ENCODE data around the gene CWC25. TPM values are rescaled to one million over a fixed set of nuclear protein-coding genes. Genes with fewer than 3 reads are reported as not detected.

CWC25 gene
- polyA plus RNA-seq, 4 donors, result 12.6 to 61.1 (median 32.6) TPM

GRCh38 chr17:38783227-38783626, 41.9 kb downstream of the CWC25 start:
- DNase-seq (no peak), FAIRE-seq (no peak)
- H3K9me3 ChIP-seq (ENCODE audit: control insufficient read depth in 2 of 2, insufficient read depth in 1 of 2, low read depth in 1 of 2, low read length in 1 of 2), result no peaks in the 10 kb centered on the region
- H3K4me1 ChIP-seq (ENCODE audit: control insufficient read depth in 3 of 3, insufficient read depth in 2 of 3, low read depth in 1 of 3, low read length in 2 of 3), result no peaks in the 10 kb centered on the region
- H3K27me3 ChIP-seq (ENCODE audit: control insufficient read depth in 3 of 3, insufficient read depth in 3 of 3, low read length in 3 of 3), result no peaks in the 10 kb centered on the region
- no peak overlapping the region for H3K27ac ChIP-seq (ENCODE audit: low read depth in 1 of 3, low read length in 2 of 3)
- peaks cover 9 to 85% (median 15%) of the 10 kb centered on the region in 3 donors for H3K36me3 ChIP-seq (ENCODE audit: control insufficient read depth in 3 of 3, insufficient read depth in 2 of 3, low read depth in 1 of 3, low read length in 3 of 3)
- 88 to 92% (median 92%) methylated on average over 3 of the region's 3 CpGs for WGBS, 3 donors
- H3K4me3 ChIP-seq (ENCODE audit: low read depth in 1 of 3, low read length in 3 of 3), result no peak overlapping the region

GRCh38 chr17:38779965-38780752, 45.0 kb downstream of the CWC25 start:
- WGBS, 3 donors, result 92 to 93% (median 93%) methylated on average over 23 of the region's 23 CpGs
- peaks cover 15 to 94% (median 19%) of the 10 kb centered on the region in 3 donors for H3K36me3 ChIP-seq (ENCODE audit: control insufficient read depth in 3 of 3, insufficient read depth in 2 of 3, low read depth in 1 of 3, low read length in 3 of 3)
- no peak overlapping the region for H3K27ac ChIP-seq (ENCODE audit: low read depth in 1 of 3, low read length in 2 of 3)
- H3K4me1 ChIP-seq (ENCODE audit: control insufficient read depth in 3 of 3, insufficient read depth in 2 of 3, low read depth in 1 of 3, low read length in 2 of 3), result no peaks in the 10 kb centered on the region
- no peaks in the 10 kb centered on the region for H3K9me3 ChIP-seq (ENCODE audit: control insufficient read depth in 2 of 2, insufficient read depth in 1 of 2, low read depth in 1 of 2, low read length in 1 of 2)
- H3K27me3 ChIP-seq (ENCODE audit: control insufficient read depth in 3 of 3, insufficient read depth in 3 of 3, low read length in 3 of 3), result no peaks in the 10 kb centered on the region
- FAIRE-seq, result no peak
- no peak for DNase-seq
- no peak overlapping the region for H3K4me3 ChIP-seq (ENCODE audit: low read depth in 1 of 3, low read length in 3 of 3)

DNA sequence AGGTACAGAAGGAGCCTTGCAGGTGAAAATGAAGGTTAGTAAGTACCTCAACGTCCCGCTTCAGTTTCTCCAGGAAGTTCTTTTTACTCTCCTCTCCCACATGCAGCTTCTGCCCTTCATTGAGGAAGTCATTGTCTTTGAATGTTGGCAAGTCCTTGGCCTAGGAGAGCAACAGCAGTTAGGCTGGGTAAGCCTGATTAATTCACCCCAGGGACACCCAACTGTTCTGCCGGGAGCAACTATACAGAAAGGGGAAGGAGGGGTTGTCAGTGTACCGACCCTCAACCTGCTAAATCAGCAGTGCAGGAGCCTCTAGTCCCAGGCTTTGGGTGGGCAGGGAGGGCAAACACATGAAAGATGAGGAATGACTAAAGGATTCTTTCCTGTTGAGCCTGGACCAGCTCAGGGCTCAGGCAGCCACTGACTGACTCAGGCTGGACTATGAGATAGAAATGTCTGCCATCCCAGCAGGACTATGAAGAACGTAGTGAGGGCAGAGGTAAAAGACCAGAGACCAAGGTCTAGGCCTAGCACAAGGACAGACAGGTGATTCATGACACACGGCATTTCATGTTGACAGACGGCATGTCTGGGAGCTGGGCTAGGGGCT, 47.4 kb downstream of the CWC25 start:
- DNase-seq (no peak), FAIRE-seq (no peak)
- Histone ChIP-seq H3K4me3 (ENCODE audit: low read depth in 1 of 3, low read length in 3 of 3) (no peak overlapping the region), H3K4me1 (ENCODE audit: control insufficient read depth in 3 of 3, insufficient read depth in 2 of 3, low read depth in 1 of 3, low read length in 2 of 3) (no peaks in the 10 kb centered on the region), H3K36me3 (ENCODE audit: control insufficient read depth in 3 of 3, insufficient read depth in 2 of 3, low read depth in 1 of 3, low read length in 3 of 3) (peaks cover 11 to 89% (median 16%) of the 10 kb centered on the region in 3 donors), H3K9me3 (ENCODE audit: control insufficient read depth in 2 of 2, insufficient read depth in 1 of 2, low read depth in 1 of 2, low read length in 1 of 2) (no peaks in the 10 kb centered on the region), H3K27ac (ENCODE audit: low read depth in 1 of 3, low read length in 2 of 3) (no peak overlapping the region), H3K27me3 (ENCODE audit: control insufficient read depth in 3 of 3, insufficient read depth in 3 of 3, low read length in 3 of 3) (no peaks in the 10 kb centered on the region)
- WGBS, 3 donors, result 75 to 87% (median 76%) methylated on average over 7 of the region's 7 CpGs

DNA sequence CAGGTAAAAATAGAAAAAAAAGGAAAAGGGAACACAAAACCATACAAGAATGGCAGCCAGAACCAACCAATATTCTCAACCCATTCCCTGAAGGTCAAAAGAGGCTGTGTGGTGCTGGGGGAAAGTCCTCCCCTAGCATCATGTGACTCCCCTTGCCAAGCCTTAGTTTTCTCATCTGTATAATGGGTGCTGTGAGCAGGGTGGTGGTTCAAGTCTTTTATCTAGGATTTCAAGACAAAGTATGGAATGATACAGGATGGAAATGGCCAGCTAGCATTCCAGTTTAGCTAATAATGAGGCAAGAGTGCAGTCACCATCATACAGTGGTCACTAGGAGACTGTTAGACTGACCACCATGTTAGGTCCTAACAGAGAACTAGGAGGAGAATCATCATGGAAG, 51.9 kb downstream of the CWC25 start:
- FAIRE-seq, result no peak
- Histone ChIP-seq H3K4me1 (ENCODE audit: control insufficient read depth in 3 of 3, insufficient read depth in 2 of 3, low read depth in 1 of 3, low read length in 2 of 3) (no peaks in the 10 kb centered on the region), H3K9me3 (ENCODE audit: control insufficient read depth in 2 of 2, insufficient read depth in 1 of 2, low read depth in 1 of 2, low read length in 1 of 2) (no peaks in the 10 kb centered on the region), H3K27me3 (ENCODE audit: control insufficient read depth in 3 of 3, insufficient read depth in 3 of 3, low read length in 3 of 3) (no peaks in the 10 kb centered on the region), H3K27ac (ENCODE audit: low read depth in 1 of 3, low read length in 2 of 3) (no peak overlapping the region), H3K36me3 (ENCODE audit: control insufficient read depth in 3 of 3, insufficient read depth in 2 of 3, low read depth in 1 of 3, low read length in 3 of 3) (peaks cover 7 to 83% (median 22%) of the 10 kb centered on the region in 3 donors), H3K4me3 (ENCODE audit: low read depth in 1 of 3, low read length in 3 of 3) (no peak overlapping the region)
- no peak for DNase-seq

DNA sequence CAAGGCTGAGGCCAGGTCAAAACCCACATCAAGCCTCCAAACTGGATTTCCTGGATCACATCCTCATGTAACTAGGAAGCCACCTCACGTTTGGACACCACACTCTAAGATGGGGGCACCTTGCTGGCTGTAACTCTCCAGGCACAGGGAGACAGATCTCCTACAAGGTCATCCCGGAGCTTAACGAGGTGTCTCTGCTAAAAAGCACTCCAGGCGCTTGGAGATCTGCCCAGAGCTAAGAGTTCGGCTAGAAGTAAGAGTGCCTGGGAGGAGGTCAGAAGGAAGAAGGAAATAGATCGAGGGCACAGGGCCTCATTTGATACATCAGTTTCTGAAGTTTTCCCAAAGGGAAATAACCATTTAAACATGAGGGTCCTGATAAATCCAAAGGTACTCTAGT, 56.7 kb downstream of the CWC25 start:
- Histone ChIP-seq H3K27me3 (ENCODE audit: control insufficient read depth in 3 of 3, insufficient read depth in 3 of 3, low read length in 3 of 3) (no peaks in the 10 kb centered on the region), H3K4me1 (ENCODE audit: control insufficient read depth in 3 of 3, insufficient read depth in 2 of 3, low read depth in 1 of 3, low read length in 2 of 3) (no peaks in the 10 kb centered on the region), H3K4me3 (ENCODE audit: low read depth in 1 of 3, low read length in 3 of 3) (no peak overlapping the region), H3K27ac (ENCODE audit: low read depth in 1 of 3, low read length in 2 of 3) (no peak overlapping the region), H3K9me3 (ENCODE audit: control insufficient read depth in 2 of 2, insufficient read depth in 1 of 2, low read depth in 1 of 2, low read length in 1 of 2) (no peaks in the 10 kb centered on the region), H3K36me3 (ENCODE audit: control insufficient read depth in 3 of 3, insufficient read depth in 2 of 3, low read depth in 1 of 3, low read length in 3 of 3) (peaks cover 19 to 79% (median 20%) of the 10 kb centered on the region in 3 donors)
- DNase-seq (no peak), FAIRE-seq (no peak)
- WGBS, 3 donors, result 56 to 67% (median 64%) methylated on average over 6 of the region's 6 CpGs

DNA sequence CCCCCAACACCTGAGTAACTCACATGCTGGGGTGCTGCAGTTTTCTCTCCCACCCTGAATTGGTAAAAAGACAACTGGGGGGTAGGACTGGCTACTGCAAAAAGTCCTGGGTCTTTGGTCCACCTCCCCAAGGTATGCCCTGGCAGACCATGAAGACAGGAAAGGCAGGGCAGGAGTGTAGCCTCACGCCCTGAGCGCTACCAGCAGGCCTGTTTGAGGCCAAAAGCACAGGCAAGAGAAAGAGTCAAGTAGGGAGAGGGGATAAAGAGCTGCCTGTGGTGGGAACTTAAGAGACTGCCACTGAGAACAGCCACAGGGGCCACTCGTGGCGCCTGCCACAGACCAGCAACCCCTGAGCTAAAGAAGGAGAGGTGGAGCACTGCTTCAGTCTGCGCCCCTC, 58.8 kb downstream of the CWC25 start:
- WGBS, 3 donors, result 91 to 94% (median 91%) methylated on average over 5 of the region's 5 CpGs
- Histone ChIP-seq H3K27me3 (ENCODE audit: control insufficient read depth in 3 of 3, insufficient read depth in 3 of 3, low read length in 3 of 3) (no peaks in the 10 kb centered on the region), H3K27ac (ENCODE audit: low read depth in 1 of 3, low read length in 2 of 3) (no peak overlapping the region), H3K9me3 (ENCODE audit: control insufficient read depth in 2 of 2, insufficient read depth in 1 of 2, low read depth in 1 of 2, low read length in 1 of 2) (no peaks in the 10 kb centered on the region), H3K4me1 (ENCODE audit: control insufficient read depth in 3 of 3, insufficient read depth in 2 of 3, low read depth in 1 of 3, low read length in 2 of 3) (no peaks in the 10 kb centered on the region), H3K36me3 (ENCODE audit: control insufficient read depth in 3 of 3, insufficient read depth in 2 of 3, low read depth in 1 of 3, low read length in 3 of 3) (peaks cover 20 to 82% (median 26%) of the 10 kb centered on the region in 3 donors), H3K4me3 (ENCODE audit: low read depth in 1 of 3, low read length in 3 of 3) (no peak overlapping the region)
- no peak for FAIRE-seq
- DNase-seq, result no peak

DNA sequence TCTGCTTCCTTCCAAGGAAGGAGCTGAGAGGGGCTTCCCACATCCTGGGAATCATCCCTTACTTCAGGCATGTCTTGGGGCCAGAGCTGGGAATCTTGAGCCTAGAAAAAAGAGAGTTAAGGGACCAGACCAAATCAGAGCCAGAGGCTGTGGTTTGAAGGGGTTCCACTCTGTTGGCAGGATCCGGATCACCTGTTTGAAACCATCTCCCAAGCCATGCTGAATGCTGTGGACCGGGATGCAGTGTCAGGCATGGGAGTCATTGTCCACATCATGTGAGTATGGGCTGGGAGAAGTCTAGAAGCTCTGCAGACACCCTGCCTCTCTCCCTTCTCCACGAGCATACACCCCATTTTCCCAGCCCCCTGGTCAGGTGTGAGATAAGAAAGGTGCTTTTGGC, 62.9 kb downstream of the CWC25 start:
- H3K27ac ChIP-seq (ENCODE audit: low read depth in 1 of 3, low read length in 2 of 3), result no peak overlapping the region
- H3K27me3 ChIP-seq (ENCODE audit: control insufficient read depth in 3 of 3, insufficient read depth in 3 of 3, low read length in 3 of 3), result no peaks in the 10 kb centered on the region
- H3K4me1 ChIP-seq (ENCODE audit: control insufficient read depth in 3 of 3, insufficient read depth in 2 of 3, low read depth in 1 of 3, low read length in 2 of 3), result no peaks in the 10 kb centered on the region
- no peak overlapping the region for H3K4me3 ChIP-seq (ENCODE audit: low read depth in 1 of 3, low read length in 3 of 3)
- FAIRE-seq (no peak), DNase-seq (no peak)
- 69 to 86% (median 76%) methylated on average over 3 of the region's 3 CpGs for WGBS, 3 donors
- H3K9me3 ChIP-seq (ENCODE audit: control insufficient read depth in 2 of 2, insufficient read depth in 1 of 2, low read depth in 1 of 2, low read length in 1 of 2), result no peaks in the 10 kb centered on the region
- peaks cover 17 to 80% (median 27%) of the 10 kb centered on the region in 3 donors for H3K36me3 ChIP-seq (ENCODE audit: control insufficient read depth in 3 of 3, insufficient read depth in 2 of 3, low read depth in 1 of 3, low read length in 3 of 3)

DNA sequence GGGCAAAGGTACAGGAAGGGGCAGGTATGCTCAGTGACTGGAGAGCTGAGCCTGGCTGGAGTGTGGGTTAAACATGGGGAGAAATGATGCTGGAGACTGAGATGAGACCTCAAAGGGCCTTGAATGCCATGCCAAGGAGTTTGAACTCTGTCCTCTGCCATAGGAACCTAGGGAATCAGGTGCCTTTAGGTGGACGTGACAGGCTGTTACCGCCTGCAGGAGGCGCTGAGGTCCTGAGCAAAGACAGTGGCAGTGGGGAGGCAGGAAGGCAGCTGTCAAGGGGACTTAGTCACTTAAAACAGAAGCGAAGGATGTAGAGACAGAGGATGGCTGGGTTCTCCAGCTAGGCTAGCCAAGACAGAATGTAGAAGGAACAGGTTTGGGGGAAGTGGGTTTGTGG, 63.5 kb downstream of the CWC25 start:
- Histone ChIP-seq H3K9me3 (ENCODE audit: control insufficient read depth in 2 of 2, insufficient read depth in 1 of 2, low read depth in 1 of 2, low read length in 1 of 2) (no peaks in the 10 kb centered on the region), H3K4me3 (ENCODE audit: low read depth in 1 of 3, low read length in 3 of 3) (no peak overlapping the region), H3K27ac (ENCODE audit: low read depth in 1 of 3, low read length in 2 of 3) (no peak overlapping the region), H3K27me3 (ENCODE audit: control insufficient read depth in 3 of 3, insufficient read depth in 3 of 3, low read length in 3 of 3) (no peaks in the 10 kb centered on the region), H3K36me3 (ENCODE audit: control insufficient read depth in 3 of 3, insufficient read depth in 2 of 3, low read depth in 1 of 3, low read length in 3 of 3) (peaks cover 15 to 80% (median 27%) of the 10 kb centered on the region in 3 donors), H3K4me1 (ENCODE audit: control insufficient read depth in 3 of 3, insufficient read depth in 2 of 3, low read depth in 1 of 3, low read length in 2 of 3) (no peaks in the 10 kb centered on the region)
- FAIRE-seq (no peak), DNase-seq (peak in 1 of 2 donors; percentile 45)
- WGBS, 3 donors, result 75 to 83% (median 75%) methylated on average over 4 of the region's 4 CpGs
